H9 (cell line): ENCODE measurements around the gene MRGPRF. TPM values are rescaled to one million over a fixed set of nuclear protein-coding genes. Genes with fewer than 3 reads are reported as not detected.

Experiments
- DNase-seq: peaks from one replicate; pipeline ENCODE4 v3.0.0-alpha.2; 2017
- H2AFZ ChIP-seq: one replicate; pipeline ENCODE4 v1.6.1; 2013; ENCODE audit warnings: mild to moderate bottlenecking, low read length, control low read depth, moderate library complexity
- H2AK5ac ChIP-seq: 2 replicates; pipeline ENCODE4 v1.6.1; 2013; ENCODE audit warnings: low read length, control low read depth, mixed read lengths; ENCODE audit not compliant: insufficient read length
- H2BK120ac ChIP-seq: one replicate; pipeline ENCODE4 v1.6.1; 2013; ENCODE audit warnings: low read depth, mild to moderate bottlenecking, low read length, control low read depth, inconsistent platforms; ENCODE audit not compliant: poor library complexity, severe bottlenecking
- H2BK12ac ChIP-seq: 2 replicates; pipeline ENCODE4 v1.6.1; 2013; ENCODE audit warnings: low read length, control low read depth, mixed read lengths, low read depth; ENCODE audit not compliant: insufficient read length
- H2BK15ac ChIP-seq: 2 replicates; pipeline ENCODE4 v1.6.1; 2013; ENCODE audit warnings: low read depth, low read length, control low read depth
- H2BK20ac ChIP-seq: one replicate; pipeline ENCODE4 v1.6.1; 2013; ENCODE audit warnings: low read depth, mild to moderate bottlenecking, low read length, control low read depth, inconsistent platforms; ENCODE audit not compliant: poor library complexity, severe bottlenecking
- H2BK5ac ChIP-seq: 2 replicates; pipeline ENCODE4 v1.6.1; 2013; ENCODE audit warnings: low read length, control low read depth, mixed read lengths; ENCODE audit not compliant: insufficient read length
- H3K14ac ChIP-seq: 2 replicates; pipeline ENCODE4 v1.6.1; 2013; ENCODE audit warnings: low read length, control low read depth; ENCODE audit not compliant: insufficient read depth
- H3K18ac ChIP-seq: 2 replicates; pipeline ENCODE4 v1.6.1; 2013; ENCODE audit warnings: low read depth, mild to moderate bottlenecking, mixed read lengths, low read length, control low read depth; ENCODE audit not compliant: insufficient read length
- H3K23ac ChIP-seq: 2 replicates; pipeline ENCODE4 v1.6.1; 2013; ENCODE audit warnings: low read length, control low read depth, mixed read lengths, low read depth; ENCODE audit not compliant: insufficient read length
- H3K23me2 ChIP-seq: 2 replicates; pipeline ENCODE4 v1.6.1; 2013; ENCODE audit warnings: low read depth, mild to moderate bottlenecking, mixed read lengths, low read length, control low read depth; ENCODE audit not compliant: insufficient read length, poor library complexity, severe bottlenecking
- H3K27ac ChIP-seq: 2 replicates; pipeline ENCODE4 v1.5.1; 2013; ENCODE audit warnings: low read length, control low read depth, mixed read lengths, low read depth; ENCODE audit not compliant: insufficient read length
- H3K27me3 ChIP-seq: 2 replicates; pipeline ENCODE4 v1.6.1; 2013; ENCODE audit warnings: low read length, control low read depth, inconsistent platforms; ENCODE audit not compliant: insufficient read depth
- H3K4ac ChIP-seq: 2 replicates; pipeline ENCODE4 v1.6.1; 2013; ENCODE audit warnings: low read depth, mild to moderate bottlenecking, control low read depth, inconsistent platforms, low read length, moderate library complexity
- H3K4me1 ChIP-seq: 2 replicates; pipeline ENCODE4 v1.6.1; 2013; ENCODE audit warnings: low read length, control low read depth, inconsistent platforms; ENCODE audit not compliant: insufficient read depth
- H3K4me2 ChIP-seq: 2 replicates; pipeline ENCODE4 v1.6.1; 2013; ENCODE audit warnings: low read length, control low read depth, mixed read lengths; ENCODE audit not compliant: insufficient read length, insufficient read depth
- H3K56ac ChIP-seq: 2 replicates; pipeline ENCODE4 v1.6.1; 2013; ENCODE audit warnings: low read depth, mild to moderate bottlenecking, mixed read lengths, low read length, control low read depth; ENCODE audit not compliant: insufficient read length
- H3K79me1 ChIP-seq: 2 replicates; pipeline ENCODE4 v1.6.1; 2013; ENCODE audit warnings: low read depth, mild to moderate bottlenecking, moderate library complexity, low read length, control low read depth, inconsistent platforms; ENCODE audit not compliant: insufficient read depth, poor library complexity, severe bottlenecking
- H3K79me2 ChIP-seq: 2 replicates; pipeline ENCODE4 v1.6.1; 2013; ENCODE audit warnings: low read length, control low read depth, inconsistent platforms; ENCODE audit not compliant: insufficient read depth
- H3K9ac ChIP-seq: 2 replicates; pipeline ENCODE4 v1.6.1; 2013; ENCODE audit warnings: low read length, control low read depth, mixed read lengths; ENCODE audit not compliant: insufficient read length; ENCODE audit errors: extremely low read depth
- H3K9me3 ChIP-seq: one replicate; pipeline ENCODE4 v1.6.1; 2013; ENCODE audit warnings: low read depth, low read length, inconsistent platforms; ENCODE audit not compliant: control insufficient read depth
- H3T11ph ChIP-seq: one replicate; pipeline ENCODE4 v1.6.1; 2013; ENCODE audit warnings: mild to moderate bottlenecking, low read length, control low read depth, inconsistent platforms
- H4K20me1 ChIP-seq: one replicate; pipeline ENCODE4 v1.6.1; 2013; ENCODE audit not compliant: control insufficient read depth, insufficient read length, insufficient read depth
- H4K5ac ChIP-seq: 2 replicates; pipeline ENCODE4 v1.6.1; 2013; ENCODE audit warnings: low read depth, mild to moderate bottlenecking, mixed read lengths, low read length, control low read depth; ENCODE audit not compliant: insufficient read length
- H4K8ac ChIP-seq: replicated peaks from 2 replicates; pipeline ENCODE4 v1.6.1; 2013; ENCODE audit warnings: low read length, control low read depth, mixed read lengths, low read depth; ENCODE audit not compliant: insufficient read length
- H4K91ac ChIP-seq: 2 replicates; pipeline ENCODE4 v1.6.1; 2013; ENCODE audit warnings: low read depth, mild to moderate bottlenecking, moderate library complexity, mixed read lengths, low read length, control low read depth; ENCODE audit not compliant: insufficient read length
- H3K27ac Mint-ChIP-seq, 3 experiments: 2 replicates in 2 of 3; 3 replicates in 1 of 3; pipeline ENCODE4 v1.8.0; 2020 to 2021; ENCODE audit warnings: mixed read lengths in 3 of 3, mild to moderate bottlenecking in 1 of 3, moderate library complexity in 1 of 3
- H3K27me3 Mint-ChIP-seq: 2 replicates; pipeline ENCODE4 v1.8.0; 2021; ENCODE audit warnings: low read depth, mild to moderate bottlenecking, moderate library complexity, mixed read lengths
- H3K36me3 Mint-ChIP-seq, 3 experiments: 2 replicates in 2 of 3; 3 replicates in 1 of 3; pipeline ENCODE4 v1.8.0; 2020 to 2021; ENCODE audit warnings: low read depth in 3 of 3, mixed read lengths in 3 of 3; ENCODE audit not compliant: insufficient read depth in 1 of 3
- H3K4me1 Mint-ChIP-seq, 2 experiments: 2 replicates each; pipeline ENCODE4 v1.8.0; 2020; ENCODE audit warnings: mixed read lengths in 2 of 2
- H3K4me3 Mint-ChIP-seq, 2 experiments: 2 replicates in 1 of 2; 3 replicates in 1 of 2; pipeline ENCODE4 v1.8.0; 2020 to 2021; ENCODE audit warnings: mild to moderate bottlenecking in 2 of 2, mixed read lengths in 2 of 2, moderate library complexity in 1 of 2
- H3K9me3 Mint-ChIP-seq, 2 experiments: 2 replicates in 1 of 2; 3 replicates in 1 of 2; pipeline ENCODE4 v1.8.0; 2020; ENCODE audit warnings: mild to moderate bottlenecking in 2 of 2, mixed read lengths in 2 of 2, moderate library complexity in 1 of 2
- WGBS: extraction: QIAGEN DNeasy Blood & Tissue Kit; methylation state at CpG from one replicate; pipeline ENCODE4 v1.1.7; 2013; ENCODE audit warnings: missing lambda C conversion rate, low lambda C conversion rate, mixed read lengths; ENCODE audit not compliant: insufficient read length; ENCODE audit errors: extremely low coverage; 5-methylcytosine and 5-hydroxymethylcytosine counted together
- total RNA-seq: library from RNA; stranded (reverse); gene quantifications from 2 replicates; pipeline ENCODE4 v1.2.1, GENCODE V29; 2021
- TF ChIP-seq, protein P1 (sequence below): fragments of 200-600 bp; sonication (generic); conservative IDR thresholded peaks from 3 replicates; pipeline ENCODE4 v1.8.0; 2021; ENCODE audit warnings: antibody characterized with exemption, mild to moderate bottlenecking

Gene MRGPRF
- total RNA-seq, 1 experiment from 2014 or later: 4.0 TPM

DNA sequence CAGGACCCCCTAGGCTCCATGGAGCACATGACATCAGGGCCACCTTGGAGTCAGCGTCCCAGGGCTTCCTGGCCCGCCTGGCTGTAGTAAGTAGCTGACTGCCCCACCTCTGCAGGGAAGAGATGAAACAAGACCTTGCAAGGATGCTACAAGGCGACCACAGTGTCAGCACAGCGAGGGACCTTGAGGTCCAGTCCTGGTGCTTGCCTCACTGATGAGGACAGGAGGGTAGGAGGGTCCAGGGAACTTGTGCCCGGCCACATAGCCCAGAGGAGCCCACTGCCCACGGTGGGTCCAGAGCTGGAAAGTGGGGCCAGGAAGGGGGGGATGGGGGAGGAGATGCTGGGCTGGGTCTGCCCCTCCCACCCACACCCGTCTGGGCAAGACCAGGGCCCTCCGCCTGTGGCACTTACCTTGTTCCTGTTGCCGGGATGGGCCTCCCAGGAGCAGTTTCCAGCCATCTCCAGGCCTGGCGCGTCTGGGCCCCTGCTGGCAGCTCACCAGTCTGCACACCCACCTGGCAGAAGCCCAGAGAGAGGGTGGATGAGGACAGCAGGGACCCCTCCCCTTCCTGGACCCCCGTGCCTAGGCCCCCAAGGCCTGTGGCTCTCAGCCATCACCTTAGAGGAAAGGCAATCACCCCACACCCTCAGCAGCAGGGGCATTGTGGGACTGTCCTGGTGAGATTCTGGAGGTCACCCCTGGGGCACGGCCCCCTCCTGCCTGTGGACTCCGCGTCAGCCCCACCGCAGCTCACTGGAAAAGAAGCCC, 3.4 kb downstream of the MRGPRF start:
- Histone ChIP-seq H2BK20ac (no peak overlapping the region), H2AK5ac (no peak overlapping the region), H3K56ac (no peak overlapping the region), H3K79me2 (no peaks in the 10 kb centered on the region), H3K23me2 (peaks cover 22% of the 10 kb centered on the region), H3K14ac (no peak overlapping the region), H2BK120ac (no peak overlapping the region), H3K4me1 (peaks cover 2% of the 10 kb centered on the region; the same call in 1 of the 2 replicates), H3K23ac (no peak overlapping the region), H4K20me1 (no peaks in the 10 kb centered on the region), H3K27ac (no peak overlapping the region), H4K8ac (no peak overlapping the region), H3K4me2 (no peak overlapping the region), H2BK12ac (no peak overlapping the region), H2BK15ac (no peak overlapping the region), H3K18ac (no peak overlapping the region), H3K4ac (no peak overlapping the region), H3K9ac (no peak overlapping the region), H3K79me1 (no peaks in the 10 kb centered on the region), H2AFZ (no peak overlapping the region), H4K91ac (no peak overlapping the region), H2BK5ac (no peak overlapping the region), H3K9me3 (no peaks in the 10 kb centered on the region), H3K27me3 (no peaks in the 10 kb centered on the region), H3T11ph (no peak overlapping the region), H4K5ac (no peak overlapping the region)
- no peak overlapping the region for H3K4me3 Mint-ChIP-seq
- H3K36me3 Mint-ChIP-seq: peaks cover 0 to 5% (median 0%) of the 10 kb centered on the region in 3 experiments; a peak in 3 of 7 replicates
- no peak for DNase-seq
- H3K4me1 Mint-ChIP-seq: peaks cover 36% of the 10 kb centered on the region in 2 experiments
- H3K27ac Mint-ChIP-seq: no peak overlapping the region
- no peaks in the 10 kb centered on the region for H3K9me3 Mint-ChIP-seq
- TF ChIP-seq, protein P1, sequence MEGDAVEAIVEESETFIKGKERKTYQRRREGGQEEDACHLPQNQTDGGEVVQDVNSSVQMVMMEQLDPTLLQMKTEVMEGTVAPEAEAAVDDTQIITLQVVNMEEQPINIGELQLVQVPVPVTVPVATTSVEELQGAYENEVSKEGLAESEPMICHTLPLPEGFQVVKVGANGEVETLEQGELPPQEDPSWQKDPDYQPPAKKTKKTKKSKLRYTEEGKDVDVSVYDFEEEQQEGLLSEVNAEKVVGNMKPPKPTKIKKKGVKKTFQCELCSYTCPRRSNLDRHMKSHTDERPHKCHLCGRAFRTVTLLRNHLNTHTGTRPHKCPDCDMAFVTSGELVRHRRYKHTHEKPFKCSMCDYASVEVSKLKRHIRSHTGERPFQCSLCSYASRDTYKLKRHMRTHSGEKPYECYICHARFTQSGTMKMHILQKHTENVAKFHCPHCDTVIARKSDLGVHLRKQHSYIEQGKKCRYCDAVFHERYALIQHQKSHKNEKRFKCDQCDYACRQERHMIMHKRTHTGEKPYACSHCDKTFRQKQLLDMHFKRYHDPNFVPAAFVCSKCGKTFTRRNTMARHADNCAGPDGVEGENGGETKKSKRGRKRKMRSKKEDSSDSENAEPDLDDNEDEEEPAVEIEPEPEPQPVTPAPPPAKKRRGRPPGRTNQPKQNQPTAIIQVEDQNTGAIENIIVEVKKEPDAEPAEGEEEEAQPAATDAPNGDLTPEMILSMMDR: no peak
- no CpG with 5 or more reads among the region's 16 CpGs for WGBS
- H3K27me3 Mint-ChIP-seq: peaks cover 7% of the 10 kb centered on the region
